Adrenal gland (tissue), 12 donors: ENCODE measurements around the gene NOL8. TPM values are rescaled to one million over a fixed set of nuclear protein-coding genes. Genes with fewer than 3 reads are reported as not detected.

Experiments used
- DNase-seq, 7 donors: peaks; one replicate each; pipeline ENCODE4 v3.0.0-alpha.2; 2019 to 2020
- H3K27ac ChIP-seq, 5 donors: fragments of 200-600 bp; sonication (generic) in 4 of 5; 1 replicate in 3 of 5; 2 replicates in 2 of 5; pipeline versions ENCODE4 v1.5.1 to v1.8.0; 2016 to 2020; ENCODE audit warnings: mild to moderate bottlenecking in 1 of 5
- H3K27me3 ChIP-seq: fragments of 200-600 bp; 2 replicates; pipeline ENCODE4 v1.8.0; 2021
- H3K36me3 ChIP-seq, 2 donors: fragments of 200-600 bp; replicated peaks in 1 of 2; 1 replicate in 1 of 2; 2 replicates in 1 of 2; pipeline versions ENCODE4 v1.5.1 to v1.8.0; 2018 to 2022
- H3K4me1 ChIP-seq, 2 donors: fragments of 200-600 bp; replicated peaks in 1 of 2; 1 replicate in 1 of 2; 2 replicates in 1 of 2; pipeline versions ENCODE4 v1.5.1 to v1.8.0; 2018 to 2021
- H3K4me3 ChIP-seq, 4 donors: fragments of 200-600 bp; sonication (generic) in 3 of 4; one replicate each; pipeline ENCODE4 v1.5.1; 2016 to 2018
- H3K9me3 ChIP-seq, 3 donors: fragments of 200-600 bp; sonication (generic) in 1 of 3; replicated peaks in 1 of 3; 1 replicate in 2 of 3; 2 replicates in 1 of 3; pipeline versions ENCODE4 v1.5.1 to v1.8.0; 2016 to 2021
- CTCF ChIP-seq, 6 experiments: fragments of 450-650 bp in 4 of 6; fragments of 200-600 bp in 2 of 6; sonication (generic) in 1 of 6; IDR thresholded peaks; 1 replicate in 5 of 6; 2 replicates in 1 of 6; pipeline versions ENCODE4 v1.5.1 to v1.8.0; 2016 to 2021; ENCODE audit warnings: antibody characterized with exemption in 6 of 6, mild to moderate bottlenecking in 2 of 6, moderate library complexity in 1 of 6
- POLR2A ChIP-seq, 2 donors: fragments of 450-650 bp; IDR thresholded peaks; one replicate each; pipeline ENCODE4 v1.6.1; 2017; ENCODE audit warnings: antibody characterized with exemption in 2 of 2, mild to moderate bottlenecking in 2 of 2, moderate library complexity in 1 of 2
- WGBS, 4 donors: extraction: QIAGEN DNeasy Blood & Tissue Kit in 2 of 4; methylation state at CpG; one replicate each; pipeline versions ENCODE4 v1.1.5 to v1.1.7; 2013 to 2017; 5-methylcytosine and 5-hydroxymethylcytosine counted together
- intact Hi-C, 2 donors: fragments of 100-400 bp; cut with DNase I; formaldehyde crosslinking; loops; one replicate each; pipeline versions ENCODE4 v1.14.1 to v1.15.0; 2022 to 2023
- polyA plus RNA-seq, 3 donors: library from polyadenylated mRNA; stranded (reverse); fragments of 200-250 nt in 2 of 3; fragments of 350-450 nt in 1 of 3; fragmentation: Illumina TruSeq in 1 of 3; extraction: RNeasy Lipid Tissue Mini Kit (QIAGEN cat#74804) in 1 of 3; gene quantifications; one replicate each; pipeline ENCODE4 v1.2.3, GENCODE V29; 2013 to 2014
- total RNA-seq, 9 donors: library from RNA; depleted of rRNA in 4 of 9; stranded (reverse); fragments of >200 nt in 4 of 9; fragments of 120-200 nt in 1 of 9; fragmentation: NEBNext Ultra II Directional in 1 of 9; extraction: Animal tissue kit (Norgen Biotek cat#: 25700) in 1 of 9; gene quantifications; one replicate each; pipeline versions ENCODE4 v1.1.0 to v1.2.4, GENCODE V29; 2013 to 2023
- donor health status: healthy with polysubstance abuse.
- donor health status: Bipolar disorder and iron deficiency.
- donor health status: DM: yes; HTN: yes; CAD: no.
- donor health status: DM: no; HTN: no; CAD: no.
- donor health status: DM: no; HTN: no; CAD: no.
- donor health status: DM: yes; HTN: yes; CAD: no.

Gene NOL8
- total and polyA plus RNA-seq, 12 donors: 13.3 to 55.3 (median 32.6) TPM

- Histone ChIP-seq H3K9me3 (no peaks in the 10 kb centered on the region), H3K4me1 (peaks cover 12 to 30% of the 10 kb centered on the region in 2 donors), H3K36me3 (peaks cover 0 to 9% of the 10 kb centered on the region in 2 donors), H3K27ac (peak overlapping the region in 3 of 5 donors; percentile 72 to 83 (median 79)), H3K27me3 (no peaks in the 10 kb centered on the region), H3K4me3 (peak overlapping the region in 2 of 4 donors; percentile 54 to 57)
- TF ChIP-seq POLR2A (IDR thresholded peaks at IDR 0.05) (no peak), CTCF (IDR thresholded peaks at IDR 0.05) (no peak)
- no peak for DNase-seq
- WGBS, 4 donors: 1% methylated on average over 5 of the region's 5 CpGs
- intact Hi-C loops: no loop called here
These were observed 32.1 kb downstream of the NOL8 start for GRCh38 chr9:92293075-92293354.

GRCh38 chr9:92292338-92293074, 32.6 kb downstream of the NOL8 start:
- TF ChIP-seq POLR2A (IDR thresholded peaks at IDR 0.05) (no peak), CTCF (IDR thresholded peaks at IDR 0.05) (no peak)
- intact Hi-C loops: no loop called here
- 43 to 53% (median 47%) methylated on average over 6 to 8 of the region's 8 CpGs for WGBS, 4 donors
- DNase-seq: no peak
- Histone ChIP-seq H3K36me3 (peaks cover 0 to 4% of the 10 kb centered on the region in 2 donors), H3K4me1 (peaks cover 12 to 30% of the 10 kb centered on the region in 2 donors), H3K27me3 (no peaks in the 10 kb centered on the region), H3K27ac (peak overlapping the region in 1 of 5 donors; percentile 72), H3K9me3 (no peaks in the 10 kb centered on the region), H3K4me3 (peak overlapping the region in 2 of 4 donors; percentile 54 to 57)

GRCh38 chr9:92291577-92291976, 33.6 kb downstream of the NOL8 start:
- Histone ChIP-seq H3K27me3 (no peaks in the 10 kb centered on the region), H3K4me3 (no peak overlapping the region), H3K9me3 (no peaks in the 10 kb centered on the region), H3K4me1 (peaks cover 12 to 30% of the 10 kb centered on the region in 2 donors), H3K36me3 (peaks cover 0 to 7% of the 10 kb centered on the region in 2 donors), H3K27ac (no peak overlapping the region)
- TF ChIP-seq CTCF (IDR thresholded peaks at IDR 0.05) (no peak), POLR2A (IDR thresholded peaks at IDR 0.05) (no peak)
- DNase-seq: no peak
- WGBS, 4 donors: 84 to 92% (median 87%) methylated on average over 2 of the region's 2 CpGs
- intact Hi-C loops: no loop called here

GRCh38 chr9:92290785-92291429, 34.2 kb downstream of the NOL8 start:
- TF ChIP-seq POLR2A (IDR thresholded peaks at IDR 0.05) (no peak), CTCF (IDR thresholded peaks at IDR 0.05) (no peak)
- H3K36me3 ChIP-seq: peaks cover 0 to 8% of the 10 kb centered on the region in 2 donors
- 89 to 97% (median 95%) methylated on average over 1 of the region's 1 CpG for WGBS, 4 donors
- H3K4me3 ChIP-seq: no peak overlapping the region
- H3K27me3 ChIP-seq: no peaks in the 10 kb centered on the region
- intact Hi-C loops: no loop called here
- DNase-seq: no peak
- H3K9me3 ChIP-seq: no peaks in the 10 kb centered on the region
- H3K4me1 ChIP-seq: peaks cover 12 to 30% of the 10 kb centered on the region in 2 donors
- no peak overlapping the region for H3K27ac ChIP-seq
